Measurements from ENCODE around the gene TLCD3B.

The TLCD3B gene

DNA sequence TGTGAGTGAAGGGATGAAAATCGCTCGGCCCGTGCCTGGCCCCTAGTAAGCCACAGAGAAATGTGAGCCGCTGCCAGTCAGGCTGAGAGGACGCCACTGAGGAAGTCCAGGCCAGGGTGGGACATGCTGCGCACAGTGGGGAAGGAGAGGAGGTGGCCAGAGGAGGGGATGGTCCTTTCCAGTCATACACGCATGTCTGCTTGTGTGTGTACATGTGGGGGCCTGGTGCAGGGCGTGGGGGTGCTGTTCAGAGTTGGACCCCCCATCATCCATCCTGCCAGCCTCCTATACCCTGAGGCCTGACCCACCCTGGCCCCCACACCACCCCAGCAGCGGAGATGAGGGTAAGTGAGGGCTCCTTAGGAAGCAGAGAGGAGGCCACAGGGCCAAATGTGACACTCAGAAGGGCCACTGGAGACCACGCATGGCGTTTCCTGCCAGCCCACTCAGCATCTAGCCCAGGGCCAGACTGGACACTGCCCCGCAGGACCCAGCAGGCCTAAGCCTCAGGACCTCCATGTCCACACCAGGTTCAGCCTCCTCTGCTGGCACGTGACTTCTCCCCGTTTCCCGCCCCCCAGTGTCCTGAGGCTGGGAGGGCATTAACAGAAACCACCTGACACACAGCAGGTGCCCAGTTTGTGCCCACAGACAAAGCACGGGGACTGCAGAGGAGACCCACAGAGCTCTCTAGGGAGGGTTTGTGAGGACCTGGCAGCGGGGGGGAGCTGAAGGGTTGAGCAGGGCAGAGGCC is 27.2 kb downstream of the TLCD3B start:
- TF ChIP-seq L3MBTL2 (conservative IDR thresholded peaks at IDR 0.05) (no peak), HDGF (IDR thresholded peaks at IDR 0.05; ENCODE audit: borderline replicate concordance) (no peak), FOXA1 (IDR thresholded peaks at IDR 0.05) (no peak), CTBP1 (IDR thresholded peaks at IDR 0.05; ENCODE audit: borderline replicate concordance) (no peak)
- CTCF ChIA-PET, result interaction anchor here (0.6 to 0.7 kb wide), 2 partner anchors 8 to 192 kb away, joined by 3 read pairs; partner anchors contain the start of gene HIRIP3
- POLR2A ChIA-PET, result interaction anchor here (2.0 to 3.5 kb wide), 2 partner anchors 10 to 78 kb away, joined by 9 to 18 read pairs; partner anchors contain the start of genes HIRIP3 and KCTD13
- DNase-seq (ENCODE audit: extremely low spot score), result no peak

- ChIA-PET CTCF (interaction anchor here (0.7 kb wide), 1 partner anchor 14 kb away, joined by 3 read pairs; no protein-coding TSS in a partner anchor), POLR2A (interaction anchor here (0.8 to 3.5 kb wide), 6 partner anchors 9 to 195 kb away, joined by 3 to 18 read pairs (median 4); partner anchors contain the start of genes HIRIP3 and TAOK2)
- no peak for TF ChIP-seq HDGF (IDR thresholded peaks at IDR 0.05; ENCODE audit: borderline replicate concordance)
- TF ChIP-seq ZNF384 (IDR thresholded peaks at IDR 0.05), result no peak
- no peak for TF ChIP-seq BHLHE40 (IDR thresholded peaks at IDR 0.05; ENCODE audit: borderline replicate concordance)
- no peak for TF ChIP-seq FOXK2 (IDR thresholded peaks at IDR 0.05)
- TF ChIP-seq L3MBTL2 (conservative IDR thresholded peaks at IDR 0.05), result no peak
- TF ChIP-seq FOXM1 (IDR thresholded peaks at IDR 0.05; ENCODE audit: borderline replicate concordance), result no peak
- no peak for TF ChIP-seq LEF1 (IDR thresholded peaks at IDR 0.05; ENCODE audit: borderline replicate concordance)
- TF ChIP-seq PKNOX1 (IDR thresholded peaks at IDR 0.05), result no peak
- no peak for TF ChIP-seq SUZ12 (IDR thresholded peaks at IDR 0.05)
- no peak for TF ChIP-seq SP1 (IDR thresholded peaks at IDR 0.05)
- TF ChIP-seq ARNT (IDR thresholded peaks at IDR 0.05), result no peak
- TF ChIP-seq CTBP1 (IDR thresholded peaks at IDR 0.05; ENCODE audit: borderline replicate concordance), result no peak
- TF ChIP-seq ELF4 (IDR thresholded peaks at IDR 0.05), result no peak
- no peak for TF ChIP-seq NFRKB (IDR thresholded peaks at IDR 0.05)
- TF ChIP-seq TARDBP (IDR thresholded peaks at IDR 0.05), result no peak
- no peak for DNase-seq (ENCODE audit: extremely low spot score)
These were observed 28.3 kb downstream of the TLCD3B start for GRCh38 chr16:30002614-30003346.

DNA sequence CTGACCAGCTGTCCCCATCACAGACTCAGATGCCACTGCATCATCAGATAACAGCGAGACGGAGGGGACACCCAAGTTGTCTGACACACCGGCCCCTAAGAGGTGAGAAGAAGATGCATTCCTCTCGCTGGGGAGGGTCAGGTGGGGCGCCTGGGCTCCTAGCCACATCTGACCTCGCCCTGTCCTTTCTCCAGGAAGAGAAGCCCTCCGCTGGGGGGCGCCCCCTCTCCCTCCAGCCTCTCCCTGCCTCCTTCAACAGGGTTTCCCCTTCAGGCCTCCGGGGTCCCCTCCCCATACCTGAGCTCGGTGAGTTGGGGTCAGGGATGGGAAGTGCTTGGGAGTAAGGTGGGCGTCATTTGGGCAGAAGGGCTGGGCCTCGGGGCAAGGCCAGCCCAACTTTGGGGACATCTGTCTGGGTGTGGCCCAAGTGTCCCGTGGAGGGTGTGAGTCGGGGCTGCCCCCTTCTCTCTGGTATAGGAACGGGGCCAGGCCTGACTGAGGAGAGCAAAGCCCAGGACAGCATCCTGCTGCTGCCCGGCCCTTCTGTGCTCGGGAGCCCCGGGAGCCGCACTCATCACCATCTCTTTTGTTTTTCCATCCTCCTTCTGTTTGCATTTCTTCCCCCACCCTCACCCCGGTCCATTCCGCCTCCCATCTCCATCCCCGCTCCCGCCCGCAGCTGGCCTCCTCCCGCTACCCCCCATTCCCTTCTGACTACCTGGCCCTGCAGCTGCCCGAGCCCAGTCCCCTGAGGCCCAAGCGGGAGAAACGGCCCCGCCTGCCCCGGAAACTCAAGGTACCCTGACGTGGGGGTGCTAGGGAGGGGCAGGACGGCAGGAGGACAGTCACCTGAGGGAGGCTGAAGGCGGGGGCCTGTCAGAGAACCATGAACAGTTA is 30.1 kb downstream of the TLCD3B start:
- CTCF ChIA-PET, result interaction anchor here (0.8 to 1.0 kb wide), 2 partner anchors 11 to 102 kb away, joined by 3 read pairs; partner anchors contain the start of gene SEZ6L2
- POLR2A ChIA-PET, result interaction anchor here (1.4 to 2.0 kb wide), 2 partner anchors 28 to 39 kb away, joined by 4 to 6 read pairs; partner anchors contain the start of genes TAOK2 and TMEM219
- no peak for DNase-seq (ENCODE audit: extremely low spot score)
- TF ChIP-seq SP1 (IDR thresholded peaks at IDR 0.05) (no peak), LEF1 (IDR thresholded peaks at IDR 0.05; ENCODE audit: borderline replicate concordance) (no peak), SUZ12 (IDR thresholded peaks at IDR 0.05) (no peak), TARDBP (IDR thresholded peaks at IDR 0.05) (no peak), CTBP1 (IDR thresholded peaks at IDR 0.05; ENCODE audit: borderline replicate concordance) (no peak), ELF4 (IDR thresholded peaks at IDR 0.05) (no peak), BHLHE40 (IDR thresholded peaks at IDR 0.05; ENCODE audit: borderline replicate concordance) (no peak), ARNT (IDR thresholded peaks at IDR 0.05) (no peak), NFRKB (IDR thresholded peaks at IDR 0.05) (no peak), ZNF384 (IDR thresholded peaks at IDR 0.05) (no peak), FOXA1 (IDR thresholded peaks at IDR 0.05) (no peak), HDGF (IDR thresholded peaks at IDR 0.05; ENCODE audit: borderline replicate concordance) (no peak), FOXK2 (IDR thresholded peaks at IDR 0.05) (no peak), FOXM1 (IDR thresholded peaks at IDR 0.05; ENCODE audit: borderline replicate concordance) (no peak), L3MBTL2 (conservative IDR thresholded peaks at IDR 0.05) (no peak), PKNOX1 (IDR thresholded peaks at IDR 0.05) (no peak)

DNA sequence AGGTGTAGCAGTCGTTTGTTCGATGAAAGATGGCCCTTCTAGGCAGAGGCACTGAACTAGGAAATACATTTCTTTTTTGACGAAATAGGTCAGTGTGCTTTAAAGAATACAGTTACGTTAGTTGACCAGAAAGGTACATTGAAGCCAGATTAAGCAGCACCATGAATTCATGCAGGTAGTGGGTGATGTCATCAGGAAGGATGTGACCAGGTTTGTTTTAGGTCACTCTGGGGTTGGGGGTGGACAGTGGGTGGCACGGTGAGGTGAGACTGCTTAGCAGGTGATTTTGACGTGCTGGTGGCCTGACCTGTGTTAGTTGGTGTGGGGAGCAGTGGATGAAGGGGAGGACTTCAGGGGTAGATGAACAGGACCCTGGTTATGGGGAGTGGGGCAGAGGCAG is 31.5 kb downstream of the TLCD3B start:
- no peak for DNase-seq (ENCODE audit: extremely low spot score)
- ChIA-PET CTCF (interaction anchor here (0.8 kb wide), 1 partner anchor 100 kb away, joined by 3 read pairs; the partner anchor contains the start of gene SEZ6L2), POLR2A (interaction anchor here (2.0 kb wide), 1 partner anchor 27 kb away, joined by 6 read pairs; the partner anchor contains the start of gene TAOK2)
- no peak for TF ChIP-seq SUZ12 (IDR thresholded peaks at IDR 0.05)

GRCh38 chr16:29996766-29997250 is 34.3 kb downstream of the TLCD3B start:
- POLR2A ChIA-PET, result interaction anchor here (0.9 to 1.2 kb wide), 4 partner anchors 10 to 53 kb away, joined by 3 to 5 read pairs (median 3); partner anchors contain the start of genes DOC2A and TAOK2
- TF ChIP-seq L3MBTL2 (conservative IDR thresholded peaks at IDR 0.05) (peak; percentile 49), NFRKB (IDR thresholded peaks at IDR 0.05) (no peak)
- no peak for DNase-seq (ENCODE audit: extremely low spot score)
- CTCF ChIA-PET, result interaction anchor here (0.5 kb wide), 1 partner anchor 599 kb away, joined by 3 read pairs; no protein-coding TSS in a partner anchor

Measured in HEK293T (cell line).